GM12873 (cell line): ENCODE measurements around the gene TSHZ1.

Experiments
- TF ChIP-seq, protein P1 (sequence below): IDR thresholded peaks from 2 replicates; pipeline ENCODE4 v1.5.1; 2012; ENCODE audit warnings: low read depth, mild to moderate bottlenecking, moderate library complexity, low read length, control low read depth; ENCODE audit not compliant: insufficient read depth; ENCODE audit errors: missing control alignments

Gene TSHZ1

DNA sequence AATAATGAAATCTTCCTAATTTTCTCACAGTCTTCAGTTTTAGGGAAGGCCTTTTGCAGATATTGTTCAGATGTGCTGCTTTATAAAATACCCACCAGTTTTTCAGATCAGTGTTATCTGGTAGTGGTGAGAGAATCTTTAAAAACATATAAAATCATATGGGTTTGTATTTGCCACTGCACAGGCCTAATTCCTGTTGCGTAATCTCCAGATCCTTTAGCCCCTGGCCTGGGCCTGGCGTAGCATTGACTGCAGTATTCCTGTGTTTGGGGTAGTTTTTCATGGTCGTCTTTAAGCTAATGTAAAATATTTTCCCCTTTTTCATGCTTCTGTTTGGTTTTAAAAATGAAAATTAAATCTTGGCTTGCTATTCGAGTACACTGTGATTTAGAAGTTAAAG is 43.2 kb downstream of the TSHZ1 start:
- TF ChIP-seq, protein P1, sequence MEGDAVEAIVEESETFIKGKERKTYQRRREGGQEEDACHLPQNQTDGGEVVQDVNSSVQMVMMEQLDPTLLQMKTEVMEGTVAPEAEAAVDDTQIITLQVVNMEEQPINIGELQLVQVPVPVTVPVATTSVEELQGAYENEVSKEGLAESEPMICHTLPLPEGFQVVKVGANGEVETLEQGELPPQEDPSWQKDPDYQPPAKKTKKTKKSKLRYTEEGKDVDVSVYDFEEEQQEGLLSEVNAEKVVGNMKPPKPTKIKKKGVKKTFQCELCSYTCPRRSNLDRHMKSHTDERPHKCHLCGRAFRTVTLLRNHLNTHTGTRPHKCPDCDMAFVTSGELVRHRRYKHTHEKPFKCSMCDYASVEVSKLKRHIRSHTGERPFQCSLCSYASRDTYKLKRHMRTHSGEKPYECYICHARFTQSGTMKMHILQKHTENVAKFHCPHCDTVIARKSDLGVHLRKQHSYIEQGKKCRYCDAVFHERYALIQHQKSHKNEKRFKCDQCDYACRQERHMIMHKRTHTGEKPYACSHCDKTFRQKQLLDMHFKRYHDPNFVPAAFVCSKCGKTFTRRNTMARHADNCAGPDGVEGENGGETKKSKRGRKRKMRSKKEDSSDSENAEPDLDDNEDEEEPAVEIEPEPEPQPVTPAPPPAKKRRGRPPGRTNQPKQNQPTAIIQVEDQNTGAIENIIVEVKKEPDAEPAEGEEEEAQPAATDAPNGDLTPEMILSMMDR = no peak

DNA sequence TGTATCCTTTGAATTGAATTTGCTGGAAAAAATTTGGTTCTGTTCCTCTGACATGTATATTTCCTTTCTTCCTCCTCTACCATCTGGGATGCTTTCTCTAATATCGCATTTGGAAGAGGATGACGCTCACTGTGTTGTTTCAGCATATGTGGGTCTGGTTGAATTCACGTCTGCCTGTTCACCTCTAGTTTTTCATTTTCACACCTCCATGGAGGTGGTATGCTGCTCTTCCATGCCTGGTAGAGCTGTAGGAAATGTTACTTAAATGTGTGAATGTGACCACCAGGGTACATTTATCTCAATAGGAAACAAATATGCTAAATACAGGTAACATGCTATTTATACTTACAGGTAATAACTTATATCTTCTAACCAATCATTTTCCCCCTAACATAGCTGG is 44.5 kb downstream of the TSHZ1 start:
- TF ChIP-seq, protein P1 = no peak

- TF ChIP-seq, protein P1 = no peak
Measured at GRCh38 chr18:75256376-75256775, 45.8 kb downstream of the TSHZ1 start.

- TF ChIP-seq, protein P1 = no peak
Measured at GRCh38 chr18:75257605-75258004, 47.0 kb downstream of the TSHZ1 start.

DNA sequence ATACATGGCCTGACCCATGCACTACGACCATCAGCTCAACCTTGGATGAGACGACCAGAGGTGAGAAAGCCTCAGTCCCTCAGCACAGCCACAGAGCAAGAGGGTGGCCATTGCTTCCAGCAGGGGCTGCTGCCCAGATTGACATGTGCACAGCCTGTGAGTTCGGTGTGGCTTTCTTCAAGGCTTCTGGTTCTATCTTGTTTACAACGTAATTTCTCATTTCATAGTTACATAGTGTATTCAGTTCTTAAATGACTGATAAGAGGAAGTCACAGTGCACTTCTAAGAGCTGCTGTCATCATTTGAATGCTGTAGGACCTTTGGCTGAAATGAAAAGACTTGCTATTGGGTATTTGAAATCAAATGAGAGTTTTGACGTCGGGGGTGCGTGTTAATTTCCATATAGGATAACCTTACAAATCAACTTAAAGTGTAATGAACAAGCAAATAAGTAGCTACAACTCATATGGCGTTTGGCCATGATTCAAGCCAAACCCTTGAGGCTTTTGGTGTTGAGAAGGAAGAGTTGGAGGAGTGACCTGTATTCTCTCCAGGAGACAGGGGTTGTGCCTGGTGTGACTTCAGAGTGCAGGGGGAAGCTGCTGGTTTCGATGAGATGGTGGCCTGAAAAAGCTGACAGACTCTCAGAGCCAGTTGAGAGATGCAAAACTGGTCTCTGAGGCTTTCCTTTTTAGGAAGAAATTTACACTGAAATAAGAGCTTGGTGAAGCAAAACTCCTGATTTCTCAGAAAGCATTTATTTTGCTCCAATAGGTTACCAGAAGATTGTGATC is 51.0 kb downstream of the TSHZ1 start:
- TF ChIP-seq, protein P1 = no peak

GRCh38 chr18:75262511-75262910 is 51.9 kb downstream of the TSHZ1 start:
- TF ChIP-seq, protein P1 = no peak

- TF ChIP-seq, protein P1 = no peak
Measured at GRCh38 chr18:75264195-75264594, 53.6 kb downstream of the TSHZ1 start.
